Anterior cingulate cortex (tissue), 58 donors: ENCODE measurements around the gene UBA3.

Experiments
- DNase-seq, 58 donors: peaks; one replicate each; lab custom pipeline; 2025; lab: John Stamatoyannopoulos, UW

UBA3 gene

DNA sequence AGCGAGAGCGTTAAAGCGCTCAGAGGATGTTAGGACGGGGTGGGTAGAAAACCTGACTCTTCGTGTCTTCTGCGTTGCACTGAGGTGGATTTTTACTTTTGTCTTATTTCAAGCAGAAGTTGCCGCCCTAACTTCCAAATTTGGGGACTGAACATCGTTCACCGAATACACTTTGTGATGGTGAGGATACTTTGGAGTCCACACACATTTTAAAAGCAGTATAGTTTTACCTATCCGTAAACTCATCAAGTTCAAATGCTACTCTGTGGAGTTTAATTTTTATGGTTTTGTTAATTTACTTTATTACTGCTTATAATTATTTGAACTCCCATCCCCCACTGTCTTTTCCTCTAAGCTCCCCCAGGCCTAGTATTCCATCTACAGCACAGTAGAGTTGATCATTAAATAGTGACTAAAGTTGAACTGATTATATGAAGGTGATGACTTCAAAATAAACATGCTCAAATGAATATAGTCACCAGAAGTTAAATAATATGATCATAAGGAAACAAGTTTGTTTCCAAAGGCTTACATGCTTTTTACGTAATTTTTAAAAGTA is 66.1 kb downstream of the UBA3 start:
- no peak for DNase-seq

DNA sequence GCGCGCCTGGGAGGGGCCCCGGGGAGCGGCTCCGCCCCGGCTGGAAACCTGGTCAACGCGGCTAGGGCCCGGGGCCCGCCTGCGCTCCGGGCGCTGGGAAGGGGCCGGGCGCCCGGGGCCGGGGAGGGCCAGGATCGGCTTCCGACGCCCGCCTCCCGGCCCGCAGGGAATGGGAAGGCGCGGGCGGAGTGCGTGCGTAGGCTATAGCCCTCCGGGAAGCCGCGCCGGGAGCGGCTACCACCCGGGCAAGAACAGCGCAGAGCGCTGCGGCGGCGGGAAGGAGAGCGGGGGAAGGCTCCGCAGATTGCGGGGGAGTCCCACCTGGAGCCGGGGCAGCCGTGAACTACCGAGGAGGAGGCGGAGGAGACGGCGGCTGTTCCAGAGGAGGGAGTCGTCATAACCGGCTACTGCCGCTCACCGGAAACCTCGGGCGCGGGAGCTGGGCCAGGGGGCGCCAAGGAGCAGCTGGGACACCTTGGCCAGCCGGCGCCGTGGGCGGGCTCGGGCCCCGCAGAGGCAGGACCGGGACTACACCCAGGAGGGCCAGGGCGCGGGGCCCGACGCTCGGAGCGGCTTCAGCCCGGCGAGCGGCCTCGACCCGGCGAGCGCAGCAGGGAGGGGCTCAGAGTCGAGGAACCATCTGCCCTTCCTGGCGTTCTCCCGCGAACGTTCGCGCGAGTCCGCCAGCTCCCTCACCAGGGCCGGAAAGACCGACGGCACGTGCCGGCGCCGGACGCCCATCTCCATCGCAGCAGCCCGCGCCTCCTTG is 66.7 kb downstream of the UBA3 start, which contains the start of gene EOGT:
TSS of gene EOGT (minus strand) at position 432 of the 769 bp plus-strand sequence. CDS start 3,838 bp downstream, outside the sequence.
- DNase-seq = peak in 57 of 58 donors; percentile 19 to 85 (median 69)

DNA sequence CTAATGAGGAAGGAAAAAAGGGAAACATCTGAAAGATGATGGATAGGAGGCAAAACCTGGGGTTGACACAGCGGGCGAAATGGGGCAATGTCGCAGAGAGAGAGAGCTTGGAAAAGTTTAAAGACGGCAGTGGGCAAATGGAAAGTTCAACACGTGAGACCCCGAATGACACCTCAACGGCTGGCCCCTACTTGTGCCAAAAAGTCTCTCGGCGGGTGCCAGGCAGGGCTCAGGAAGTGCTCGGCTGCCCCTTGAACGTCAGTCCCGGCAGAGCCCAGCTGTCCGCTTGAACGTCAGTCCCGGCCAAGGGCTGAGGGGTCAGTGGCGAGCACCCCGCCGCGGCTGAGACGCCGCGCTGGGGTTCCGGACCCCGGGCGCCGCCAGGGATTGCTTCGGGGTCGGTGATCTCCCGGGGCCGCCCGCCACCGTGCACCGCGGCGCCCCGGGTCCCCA is 67.3 kb downstream of the UBA3 start:
- peak in 32 of 58 donors; percentile 4 to 58 (median 29) for DNase-seq

DNA sequence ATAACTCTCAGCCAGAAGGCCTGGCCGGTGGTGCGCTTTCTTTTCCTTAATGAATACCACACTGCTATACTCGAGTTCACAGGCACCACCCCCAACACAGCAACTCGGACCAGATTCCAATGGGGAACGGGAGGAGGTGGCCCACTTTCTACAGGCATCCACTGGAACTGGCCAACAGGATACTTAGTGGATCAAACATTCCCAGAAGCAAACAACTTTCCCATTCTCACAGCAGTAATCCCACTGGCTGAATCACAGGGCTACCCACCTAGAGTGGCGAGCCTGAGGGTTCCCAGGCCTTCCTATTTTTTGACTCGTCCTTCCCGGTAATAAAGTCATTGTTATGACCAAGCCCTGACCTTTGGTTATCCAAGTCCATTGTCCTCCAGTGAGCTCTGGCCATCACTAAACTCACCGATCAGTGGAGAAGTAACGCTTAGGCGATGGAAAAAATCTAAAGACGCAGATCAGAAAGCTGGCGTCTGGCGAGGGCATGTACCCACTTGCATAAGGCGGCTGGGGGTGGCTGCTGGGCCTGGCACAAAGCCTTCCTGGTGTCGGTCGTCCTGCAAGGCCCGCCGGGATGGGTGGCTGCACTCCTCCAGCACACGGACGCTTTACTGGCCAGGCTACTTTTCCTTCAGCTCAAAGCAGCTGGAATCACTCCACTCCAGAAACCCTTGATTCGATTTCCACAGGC is 67.9 kb downstream of the UBA3 start:
- peak in 8 of 58 donors; percentile 4 to 50 (median 16) for DNase-seq

DNA sequence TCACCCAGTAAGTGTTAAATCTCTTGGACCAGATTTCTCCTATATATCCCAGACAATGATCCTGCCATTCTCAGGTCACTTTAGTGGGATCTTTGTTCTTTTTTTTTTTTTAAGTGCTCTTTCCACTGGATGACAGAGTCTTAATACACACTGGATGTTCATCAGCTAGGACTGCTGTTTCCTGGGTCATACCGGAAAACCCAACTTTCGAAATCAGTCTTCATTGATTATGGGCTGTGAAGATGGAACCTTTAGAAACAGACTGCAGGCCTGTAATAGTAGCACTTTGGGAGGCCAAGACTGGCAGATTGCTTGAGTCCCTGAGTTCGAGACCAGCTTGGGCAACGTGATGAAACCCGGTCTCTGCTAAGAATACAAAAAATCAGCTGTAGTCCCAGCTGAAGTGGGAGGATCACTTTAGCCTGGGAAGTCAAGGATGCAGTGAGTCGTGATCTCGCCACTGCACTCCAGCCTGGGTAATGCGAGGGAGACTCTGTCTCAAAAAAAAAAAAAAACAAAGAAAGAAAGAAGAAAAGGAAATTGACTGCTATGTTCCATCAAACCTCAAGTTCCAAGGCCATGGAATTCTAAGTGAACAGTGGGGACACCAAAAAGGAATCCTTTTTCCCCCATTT is 69.0 kb downstream of the UBA3 start:
- no peak for DNase-seq

DNA sequence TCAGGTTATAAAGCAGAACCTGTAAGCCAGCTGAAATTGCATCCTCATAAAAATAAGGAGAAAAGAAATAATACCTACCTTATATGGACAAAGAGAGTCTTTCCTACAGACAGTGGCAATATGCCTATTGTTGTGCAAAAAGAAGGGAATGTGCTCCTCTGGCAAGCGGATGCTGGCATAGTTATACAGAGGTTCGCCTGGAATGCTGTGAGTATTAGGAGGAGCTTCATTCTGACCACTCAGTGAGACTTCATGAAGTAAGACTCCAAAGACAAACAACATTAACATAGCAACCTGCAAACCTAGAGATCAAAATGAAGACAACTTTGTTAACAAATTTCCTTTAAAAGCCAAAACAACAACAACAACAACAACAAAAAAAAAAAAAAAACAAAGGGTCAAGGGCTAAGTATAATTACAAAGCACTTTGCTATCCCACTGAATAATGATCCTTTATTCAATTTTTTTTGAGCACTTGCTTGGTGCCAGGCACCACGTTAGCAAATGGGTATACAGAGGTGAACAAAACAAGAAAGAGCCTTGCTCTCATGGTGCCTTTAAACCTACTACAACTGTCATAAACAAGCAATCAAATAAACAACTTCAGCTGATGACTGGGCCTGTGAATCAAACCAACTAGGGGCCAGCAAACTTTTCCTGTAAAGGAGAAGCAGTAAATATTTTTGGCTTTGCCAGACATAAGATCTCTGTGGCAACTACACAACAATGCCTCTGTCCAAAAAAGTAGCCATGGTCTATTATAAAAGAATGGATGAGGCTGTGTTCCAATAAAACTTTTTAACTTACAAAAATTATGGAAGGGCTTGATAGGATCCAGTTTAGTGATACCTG is 70.4 kb downstream of the UBA3 start:
- DNase-seq = no peak

DNA sequence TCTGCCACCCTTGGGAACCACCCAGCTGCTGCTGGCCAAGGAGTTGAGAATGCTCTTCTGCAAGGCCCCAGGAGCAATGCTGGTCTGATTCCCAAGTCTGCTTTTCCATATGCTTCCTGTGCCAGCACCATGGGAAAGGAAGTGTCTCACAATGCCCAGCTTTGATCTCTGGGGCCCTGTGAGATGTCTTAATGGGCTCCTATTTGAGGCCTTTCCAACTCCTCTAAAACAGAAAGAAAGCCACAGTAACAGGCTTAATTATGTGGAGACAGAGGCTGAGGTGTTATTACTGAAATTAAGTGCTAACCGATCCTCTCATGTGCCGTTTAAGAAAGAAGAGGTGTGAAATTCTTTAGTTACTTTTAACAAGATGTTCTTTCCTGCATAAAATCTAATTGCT is 71.2 kb downstream of the UBA3 start:
- peak in 2 of 58 donors; percentile 2 to 4 for DNase-seq

DNA sequence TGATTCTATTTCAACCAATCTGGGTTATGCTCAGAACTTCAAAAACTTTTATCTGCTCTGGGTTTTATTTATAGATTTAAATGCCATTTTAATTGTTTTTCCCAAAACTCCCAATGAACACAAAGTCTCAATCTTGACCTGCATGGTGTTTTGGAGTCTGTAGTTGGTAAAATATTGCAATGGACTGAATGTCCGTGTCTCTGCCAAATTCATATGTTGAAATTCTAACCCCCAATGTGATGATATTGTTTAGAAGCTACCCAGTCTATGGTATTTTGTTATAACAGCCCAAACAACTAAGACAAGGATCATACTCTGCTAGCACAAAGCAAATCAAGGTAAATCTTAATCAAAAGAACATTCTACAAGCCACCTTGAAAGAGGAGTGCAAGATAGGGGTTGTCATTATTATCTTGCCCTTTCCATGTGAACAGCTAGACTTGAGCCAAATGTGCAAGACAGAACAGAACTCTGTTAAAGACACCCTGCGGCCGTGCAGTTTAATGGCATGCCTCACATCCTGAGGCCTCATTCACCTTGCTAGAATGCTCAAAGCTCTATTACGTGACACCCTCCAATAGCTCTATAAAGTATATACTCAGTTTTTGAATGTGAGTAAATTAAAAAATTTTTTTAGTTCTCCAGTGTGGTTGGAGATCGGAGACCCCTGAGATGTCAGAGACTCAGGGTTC is 74.2 kb downstream of the UBA3 start:
- no peak for DNase-seq

DNA sequence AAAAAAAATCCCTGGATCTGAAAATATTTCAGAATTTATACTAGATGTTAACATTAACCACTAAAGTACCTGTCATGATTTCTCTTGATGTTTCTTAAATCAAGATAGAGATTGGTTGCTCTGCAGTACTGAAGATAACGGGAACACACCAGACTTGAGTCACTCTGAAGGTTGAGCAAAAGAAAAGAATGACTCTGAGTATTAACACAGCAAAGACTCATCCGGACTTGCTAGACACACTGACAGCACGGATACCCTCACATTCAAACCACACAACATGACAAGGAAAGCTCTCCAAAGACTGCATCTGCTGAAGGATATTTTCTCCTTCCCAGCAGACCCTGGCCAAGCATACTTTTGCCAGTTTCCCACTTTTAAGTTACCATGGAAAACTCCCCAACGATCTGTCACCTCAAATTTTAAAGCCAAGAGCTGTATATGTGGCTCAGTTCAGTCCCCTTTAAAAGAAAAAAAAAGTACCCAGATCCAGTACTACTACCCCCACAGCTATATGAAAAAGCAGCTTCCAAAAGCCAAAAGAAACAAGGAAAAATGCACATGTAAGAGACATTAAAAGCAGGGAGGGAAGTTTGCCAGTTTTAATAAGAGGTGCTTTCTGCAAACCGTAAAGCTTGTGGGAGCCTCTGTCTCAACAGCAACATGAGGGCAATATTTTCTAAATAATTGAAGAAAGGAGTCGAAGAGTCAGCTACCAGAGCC is 74.9 kb downstream of the UBA3 start:
- DNase-seq = no peak
